GM12892 (cell line): Measurements from ENCODE around the gene EXOSC7.

Experiments used
- DNase-seq: peaks from one replicate; pipeline ENCODE4 v3.0.0; 2011; ENCODE audit not compliant: insufficient read length
- FAIRE-seq: peaks from 2 replicates; lab custom pipeline; 2011; peaks lifted over from hg19 to GRCh38; lab: Jason Lieb, UNC
- POLR2A ChIP-seq: IDR thresholded peaks from 2 replicates; pipeline ENCODE4 v1.6.1; 2011; ENCODE audit warnings: low read depth, low read length, control low read depth
- POLR2AphosphoS5 ChIP-seq: IDR thresholded peaks from 2 replicates; pipeline ENCODE4 v1.6.1; 2011; ENCODE audit warnings: low read depth, low read length, control low read depth
- TAF1 ChIP-seq: IDR thresholded peaks from 2 replicates; pipeline ENCODE4 v1.6.1; 2011; ENCODE audit warnings: low read depth, mild to moderate bottlenecking, control low read depth, low read length, borderline replicate concordance

EXOSC7 gene

GRCh38 chr3:45020534-45020933, 44.5 kb downstream of the EXOSC7 start:
- DNase-seq (no peak), FAIRE-seq (no peak)
- no peak for TF ChIP-seq TAF1
- TF ChIP-seq POLR2A: no peak
- TF ChIP-seq POLR2AphosphoS5: no peak

- FAIRE-seq: no peak
- TF ChIP-seq TAF1: no peak
- no peak for TF ChIP-seq POLR2A
- no peak for TF ChIP-seq POLR2AphosphoS5
- no peak for DNase-seq
Measured at GRCh38 chr3:45021524-45022297, 45.7 kb downstream of the EXOSC7 start.

GRCh38 chr3:45023675-45024074, 47.6 kb downstream of the EXOSC7 start:
- DNase-seq: no peak
- TF ChIP-seq POLR2A: no peak
- TF ChIP-seq TAF1: no peak
- no peak for TF ChIP-seq POLR2AphosphoS5
- no peak for FAIRE-seq

- FAIRE-seq: no peak
- DNase-seq: no peak
- TF ChIP-seq TAF1 (no peak), POLR2A (no peak), POLR2AphosphoS5 (no peak)
Measured at GRCh38 chr3:45024542-45025255, 48.7 kb downstream of the EXOSC7 start.

GRCh38 chr3:45026038-45026437, 50.0 kb downstream of the EXOSC7 start, which contains the start of gene CLEC3B:
CLEC3B (plus strand) TSS chr3:45026303; CDS start chr3:45026363, 60 bp downstream.
- no peak for FAIRE-seq
- DNase-seq: no peak
- TF ChIP-seq POLR2AphosphoS5 (no peak), TAF1 (no peak), POLR2A (no peak)

- no peak for FAIRE-seq
- DNase-seq: no peak
- TF ChIP-seq POLR2AphosphoS5 (no peak), POLR2A (no peak), TAF1 (no peak)
Measured at GRCh38 chr3:45026957-45027356, 50.9 kb downstream of the EXOSC7 start.

GRCh38 chr3:45027441-45027840, 51.4 kb downstream of the EXOSC7 start:
- no peak for FAIRE-seq
- no peak for DNase-seq
- TF ChIP-seq POLR2A (no peak), POLR2AphosphoS5 (no peak), TAF1 (no peak)

GRCh38 chr3:45029216-45029615, 53.2 kb downstream of the EXOSC7 start:
- DNase-seq (no peak), FAIRE-seq (no peak)
- TF ChIP-seq POLR2A: no peak
- no peak for TF ChIP-seq POLR2AphosphoS5
- TF ChIP-seq TAF1: no peak

- TF ChIP-seq POLR2A: no peak
- TF ChIP-seq POLR2AphosphoS5: no peak
- TF ChIP-seq TAF1: no peak
- FAIRE-seq (no peak), DNase-seq (no peak)
Measured at GRCh38 chr3:45029661-45030060, 53.6 kb downstream of the EXOSC7 start.

GRCh38 chr3:45031531-45031930, 55.5 kb downstream of the EXOSC7 start:
- no peak for TF ChIP-seq TAF1
- TF ChIP-seq POLR2AphosphoS5: no peak
- TF ChIP-seq POLR2A: no peak
- DNase-seq (no peak), FAIRE-seq (no peak)

GRCh38 chr3:45032113-45032512, 56.1 kb downstream of the EXOSC7 start:
- FAIRE-seq: no peak
- no peak for DNase-seq
- no peak for TF ChIP-seq POLR2AphosphoS5
- TF ChIP-seq TAF1: no peak
- TF ChIP-seq POLR2A: no peak

- FAIRE-seq: no peak
Measured at GRCh38 chr3:45033791-45034190, 57.7 kb downstream of the EXOSC7 start.

More at GRCh38 chr3:45033791-45034190, 57.7 kb downstream of the EXOSC7 start:
- DNase-seq: no peak
- TF ChIP-seq POLR2AphosphoS5 (no peak), POLR2A (no peak), TAF1 (no peak)
